Endothelial cell of umbilical vein (primary cell): ENCODE measurements around the gene OSCAR. TPM values are rescaled to one million over a fixed set of nuclear protein-coding genes. Genes with fewer than 3 reads are reported as not detected.

Experiments
- BruUV-seq: library from RNA; stranded (reverse); fragments of 400-500 nt; replicated peaks from 2 replicates; lab custom pipeline; 2021; lab: Mats Ljungman, UMichigan
- CTCF ChIA-PET: fragments of 300-600, 350-600 bp; sonication (Branson Sonifier 250); formaldehyde crosslinking; loops from one replicate; lab custom pipeline; 2021; ENCODE audit warnings: antibody characterized with exemption, inconsistent platforms; lab: Charles Lee
- POLR2A ChIA-PET: fragments of 300-600, 350-600 bp; sonication (Branson Sonifier 250); formaldehyde crosslinking; loops from one replicate; lab custom pipeline; 2021; ENCODE audit warnings: antibody characterized with exemption, inconsistent platforms; lab: Charles Lee
- DNase-seq: peaks from one replicate; pipeline ENCODE4 v3.0.0-alpha.2; 2011; ENCODE audit warnings: low read depth, low spot score
- FAIRE-seq: peaks from 2 replicates; lab custom pipeline; 2011; peaks lifted over from hg19 to GRCh38; lab: Jason Lieb, UNC
- H2AFZ ChIP-seq: 2 replicates; pipeline ENCODE4 v1.6.0; 2012; ENCODE audit warnings: low read depth, low read length, control low read depth, inconsistent platforms
- H3K27ac ChIP-seq: 2 replicates; pipeline ENCODE4 v1.5.1; 2011; ENCODE audit warnings: low read depth, mild to moderate bottlenecking, control low read depth, low read length, moderate library complexity; ENCODE audit not compliant: insufficient read depth
- H3K27me3 ChIP-seq, 2 experiments: 2 replicates each; pipeline versions ENCODE4 v1.6.0 to v1.6.1; 2011; ENCODE audit warnings: low read length in 2 of 2, mixed read lengths in 1 of 2; ENCODE audit not compliant: control insufficient read depth in 2 of 2, insufficient read depth in 2 of 2
- H3K36me3 ChIP-seq, 2 experiments: 2 replicates in 1 of 2; 3 replicates in 1 of 2; pipeline ENCODE4 v1.5.1; 2011; ENCODE audit warnings: low read length in 2 of 2, mild to moderate bottlenecking in 1 of 2, moderate library complexity in 1 of 2; ENCODE audit not compliant: control insufficient read depth in 2 of 2, insufficient read depth in 2 of 2; ENCODE audit errors: extremely low read depth in 1 of 2
- H3K4me1 ChIP-seq: 3 replicates; pipeline ENCODE4 v1.5.1; 2011; ENCODE audit warnings: mild to moderate bottlenecking, low read length; ENCODE audit not compliant: control insufficient read depth, insufficient read depth; ENCODE audit errors: extremely low read depth
- H3K4me2 ChIP-seq: 2 replicates; pipeline ENCODE4 v1.6.1; 2011; ENCODE audit warnings: low read length, control low read depth, mixed read lengths; ENCODE audit not compliant: insufficient read depth
- H3K4me3 ChIP-seq, 3 experiments: fragments of 200-600 bp in 1 of 3; sonication (generic), shearing (Covaris generic) in 1 of 3; replicated peaks in 1 of 3; 2 replicates each; pipeline ENCODE4 v1.5.1; 2011 to 2016; ENCODE audit warnings: control low read depth in 3 of 3, low read length in 3 of 3, mild to moderate bottlenecking in 2 of 3, inconsistent platforms in 1 of 3, low read depth in 1 of 3, moderate library complexity in 1 of 3; ENCODE audit not compliant: insufficient read depth in 1 of 3
- H3K79me2 ChIP-seq: 2 replicates; pipeline ENCODE4 v1.6.0; 2012; ENCODE audit warnings: low read length, inconsistent platforms; ENCODE audit not compliant: control insufficient read depth, insufficient read depth
- H3K9ac ChIP-seq: replicated peaks from 2 replicates; pipeline ENCODE3; 2011; ENCODE audit warnings: low read length, control low read depth; ENCODE audit not compliant: insufficient read depth; ENCODE audit errors: extremely low read depth
- H3K9me1 ChIP-seq: replicated peaks from 3 replicates; pipeline ENCODE4 v1.6.0; 2011; ENCODE audit warnings: mild to moderate bottlenecking, low read length; ENCODE audit not compliant: control insufficient read depth, insufficient read depth; ENCODE audit errors: extremely low read depth
- H3K9me3 ChIP-seq: replicated peaks from 2 replicates; pipeline ENCODE4 v1.5.1; 2012; ENCODE audit warnings: low read length, inconsistent platforms; ENCODE audit not compliant: control insufficient read depth, insufficient read depth
- H4K20me1 ChIP-seq: replicated peaks from 2 replicates; pipeline ENCODE3; 2011; ENCODE audit warnings: mild to moderate bottlenecking, low read length; ENCODE audit not compliant: control insufficient read depth, insufficient read depth; ENCODE audit errors: extremely low read depth
- CTCF ChIP-seq, 2 donors: IDR thresholded peaks; 1 replicate in 1 of 2; 2 replicates in 1 of 2; pipeline ENCODE4 v1.5.1; 2011; ENCODE audit warnings: low read length in 2 of 2, mild to moderate bottlenecking in 2 of 2, moderate library complexity in 2 of 2, control low read depth in 1 of 2, inconsistent platforms in 1 of 2, low read depth in 1 of 2; ENCODE audit not compliant: insufficient read depth in 1 of 2; ENCODE audit errors: extremely low read depth in 1 of 2
- EZH2 ChIP-seq: IDR thresholded peaks from 2 replicates; pipeline ENCODE4 v1.6.1; 2012; ENCODE audit warnings: borderline replicate concordance, low read depth, mild to moderate bottlenecking, moderate library complexity, low read length, inconsistent platforms; ENCODE audit not compliant: severe bottlenecking
- FOS ChIP-seq: IDR thresholded peaks from 2 replicates; pipeline ENCODE4 v1.6.1; 2011; ENCODE audit warnings: mild to moderate bottlenecking, low read length, moderate library complexity, borderline replicate concordance; ENCODE audit not compliant: insufficient read depth
- GATA2 ChIP-seq: IDR thresholded peaks from 2 replicates; pipeline ENCODE4 v1.7.0; 2011; ENCODE audit warnings: low read depth, mild to moderate bottlenecking, moderate library complexity, mixed read lengths, low read length; ENCODE audit not compliant: insufficient read length, insufficient read depth
- JUN ChIP-seq: IDR thresholded peaks from 2 replicates; pipeline ENCODE4 v1.6.1; 2011; ENCODE audit warnings: borderline replicate concordance, low read depth; ENCODE audit not compliant: insufficient read length, insufficient read depth
- MAX ChIP-seq: IDR thresholded peaks from 2 replicates; pipeline ENCODE4 v1.6.1; 2011; ENCODE audit not compliant: insufficient read depth, insufficient read length
- MYC ChIP-seq: IDR thresholded peaks from one replicate; pipeline ENCODE4 v1.6.1; 2011; ENCODE audit warnings: mild to moderate bottlenecking, low read depth, low read length
- POLR2A ChIP-seq: IDR thresholded peaks from 2 replicates; pipeline ENCODE4 v1.6.1; 2012; ENCODE audit warnings: low read depth, mild to moderate bottlenecking, control low read depth, low read length
- POLR2AphosphoS5 ChIP-seq: IDR thresholded peaks from 2 replicates; pipeline ENCODE4 v1.6.1; 2012; ENCODE audit warnings: low read depth, mild to moderate bottlenecking, control low read depth, low read length, moderate library complexity; ENCODE audit not compliant: insufficient read depth
- dilution Hi-C: fragments of 300-500 bp; cut with MboI; formaldehyde crosslinking; loops from one replicate; pipeline ENCODE4 v1.15.0; 2019; ENCODE audit warnings: low sequenced_read_pairs; ENCODE audit not compliant: extremely low pct_ligation_motif_present
- intact Hi-C: fragments of 100-400 bp; cut with micrococcal nuclease; formaldehyde crosslinking; loops from one replicate; pipeline ENCODE4 v1.10.0; 2022
- polyA plus RNA-seq, 4 experiments: library from polyadenylated mRNA; depleted of rRNA in 3 of 4; stranded (reverse) in 3 of 4; unstranded in 1 of 4; fragments of >200 nt; gene quantifications; 2 replicates each; pipeline versions ENCODE4 v1.2.1 to v1.2.3, GENCODE V29; 2011 to 2012; ENCODE audit warnings: missing spikeins in 1 of 4
- total RNA-seq: library from RNA; stranded (reverse); gene quantifications from 2 replicates; pipeline ENCODE4 v1.2.3, GENCODE V29; 2021

The OSCAR gene
- total and polyA plus RNA-seq, 2 donors (not counting 3 experiments of a cell fraction or from before 2014, with no cell fraction given) = 0.08 TPM; not detected in 1

DNA sequence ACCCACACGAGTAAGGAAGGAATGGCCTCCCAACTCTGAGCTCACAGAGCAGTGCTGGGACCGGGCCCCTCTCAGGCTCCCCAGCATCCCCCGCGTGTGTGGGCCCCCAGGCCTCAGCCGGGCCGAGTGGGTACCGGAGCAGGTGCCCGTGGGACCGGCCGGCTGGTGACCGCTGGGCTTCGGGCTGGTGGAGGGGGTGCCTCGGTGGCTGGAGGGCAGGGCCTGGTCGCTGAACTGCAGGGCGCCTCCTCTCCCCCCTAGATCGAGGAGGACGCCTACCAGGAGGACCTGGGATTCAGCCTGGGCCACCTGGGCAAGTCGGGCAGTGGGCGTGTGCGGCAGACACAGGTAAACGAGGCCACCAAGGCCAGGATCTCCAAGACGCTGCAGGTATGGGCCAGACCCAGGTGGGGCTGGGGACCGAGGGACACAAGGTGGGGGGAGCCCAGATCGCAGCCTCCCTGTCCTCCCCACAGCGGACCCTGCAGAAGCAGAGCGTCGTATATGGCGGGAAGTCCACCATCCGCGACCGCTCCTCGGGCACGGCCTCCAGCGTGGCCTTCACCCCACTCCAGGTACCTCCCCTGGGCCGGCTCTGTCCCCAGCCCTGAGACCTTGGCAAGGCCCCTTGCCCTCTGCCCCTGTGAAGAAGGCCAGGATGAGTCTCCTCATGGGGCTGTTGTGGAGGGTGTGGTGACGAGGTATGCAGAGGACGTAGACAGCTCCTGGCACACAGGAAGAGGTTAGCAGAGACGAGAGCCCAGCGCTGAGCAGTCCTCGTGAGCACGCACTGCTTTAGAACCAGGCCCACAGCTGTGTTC lies 28.4 kb upstream of the OSCAR start:
- Histone ChIP-seq H3K4me2 (no peak overlapping the region), H3K27ac (no peak overlapping the region), H3K9me1 (no peaks in the 10 kb centered on the region), H4K20me1 (no peaks in the 10 kb centered on the region), H3K4me1 (no peaks in the 10 kb centered on the region), H3K4me3 (no peak overlapping the region), H3K9ac (no peak overlapping the region), H3K27me3 (no peaks in the 10 kb centered on the region), H3K79me2 (no peaks in the 10 kb centered on the region), H3K9me3 (no peaks in the 10 kb centered on the region), H3K36me3 (peaks cover 9 to 39% of the 10 kb centered on the region in 2 experiments), H2AFZ (no peak overlapping the region)
- ChIA-PET POLR2A (no interaction called here), CTCF (no interaction called here)
- DNase-seq (no peak), FAIRE-seq (no peak)
- TF ChIP-seq FOS = no peak
- TF ChIP-seq MYC = no peak
- no peak for TF ChIP-seq POLR2AphosphoS5
- TF ChIP-seq JUN = no peak
- no peak for TF ChIP-seq MAX
- TF ChIP-seq POLR2A = no peak
- TF ChIP-seq CTCF (IDR thresholded peaks at IDR 0.05; ENCODE audit: extremely low read depth in 1 of 2, insufficient read depth in 1 of 2, low read depth in 1 of 2, low read length in 2 of 2) = no peak
- TF ChIP-seq GATA2 = no peak
- no peak for TF ChIP-seq EZH2
- BruUV-seq = no TSS peak
- intact Hi-C loops = no loop called here
- dilution Hi-C loops = no loop called here
